ENCODE data around the gene KCNF1. TPM values are rescaled to one million over a fixed set of nuclear protein-coding genes. Genes with fewer than 3 reads are reported as not detected.
A peak's percentile ranks its signal among the peaks of the same experiment; 100 is the strongest.

Gene KCNF1
- total RNA-seq, 1 experiment from 2014 or later: 0.05 TPM

- in situ Hi-C loops (cut with HindIII; ENCODE audit: low pct_unique_long_range_greater_than_20kb, low sequenced_read_pairs): no loop called here
- no peak for DNase-seq (ENCODE audit: low read depth, low spot score)
These were observed 13.1 kb downstream of the KCNF1 start for GRCh38 chr2:10924859-10925258.

GRCh38 chr2:10926191-10926820, 14.6 kb downstream of the KCNF1 start:
- DNase-seq (ENCODE audit: low read depth, low spot score): no peak
- in situ Hi-C loops (cut with HindIII; ENCODE audit: low pct_unique_long_range_greater_than_20kb, low sequenced_read_pairs): no loop called here

- DNase-seq (ENCODE audit: low read depth, low spot score): no peak
- in situ Hi-C loops (cut with HindIII; ENCODE audit: low pct_unique_long_range_greater_than_20kb, low sequenced_read_pairs): no loop called here
These were observed 19.2 kb downstream of the KCNF1 start for GRCh38 chr2:10930721-10931516.

- in situ Hi-C loops (cut with HindIII; ENCODE audit: low pct_unique_long_range_greater_than_20kb, low sequenced_read_pairs): no loop called here
- DNase-seq (ENCODE audit: low read depth, low spot score): no peak
These were observed 20.0 kb downstream of the KCNF1 start for GRCh38 chr2:10931710-10932255.

GRCh38 chr2:10932345-10933151, 20.8 kb downstream of the KCNF1 start:
- in situ Hi-C loops (cut with HindIII; ENCODE audit: low pct_unique_long_range_greater_than_20kb, low sequenced_read_pairs): no loop called here
- no peak for DNase-seq (ENCODE audit: low read depth, low spot score)

GRCh38 chr2:10933700-10934225, 22.0 kb downstream of the KCNF1 start:
- in situ Hi-C loops (cut with HindIII; ENCODE audit: low pct_unique_long_range_greater_than_20kb, low sequenced_read_pairs): no loop called here
- no peak for DNase-seq (ENCODE audit: low read depth, low spot score)

- in situ Hi-C loops (cut with HindIII; ENCODE audit: low pct_unique_long_range_greater_than_20kb, low sequenced_read_pairs): no loop called here
These were observed 22.7 kb downstream of the KCNF1 start for GRCh38 chr2:10934308-10934978.

GRCh38 chr2:10934979-10935350, 23.2 kb downstream of the KCNF1 start:
- DNase-seq (ENCODE audit: low read depth, low spot score): no peak
- in situ Hi-C loops (cut with HindIII; ENCODE audit: low pct_unique_long_range_greater_than_20kb, low sequenced_read_pairs): no loop called here

More at GRCh38 chr2:10934308-10934978, 22.7 kb downstream of the KCNF1 start:
- DNase-seq (ENCODE audit: low read depth, low spot score): no peak

GRCh38 chr2:10935366-10935918, 23.7 kb downstream of the KCNF1 start:
- in situ Hi-C loops (cut with HindIII; ENCODE audit: low pct_unique_long_range_greater_than_20kb, low sequenced_read_pairs): no loop called here
- DNase-seq (ENCODE audit: low read depth, low spot score): no peak

- DNase-seq (ENCODE audit: low read depth, low spot score): peak; percentile 84
- in situ Hi-C loops (cut with HindIII; ENCODE audit: low pct_unique_long_range_greater_than_20kb, low sequenced_read_pairs): no loop called here
These were observed 24.5 kb downstream of the KCNF1 start for GRCh38 chr2:10935953-10936942.

GRCh38 chr2:10939058-10939457, 27.3 kb downstream of the KCNF1 start:
- DNase-seq (ENCODE audit: low read depth, low spot score): no peak
- in situ Hi-C loops (cut with HindIII; ENCODE audit: low pct_unique_long_range_greater_than_20kb, low sequenced_read_pairs): no loop called here

- in situ Hi-C loops (cut with HindIII; ENCODE audit: low pct_unique_long_range_greater_than_20kb, low sequenced_read_pairs): no loop called here
- DNase-seq (ENCODE audit: low read depth, low spot score): no peak
These were observed 28.9 kb downstream of the KCNF1 start for GRCh38 chr2:10940596-10940995.

GRCh38 chr2:10941383-10941782, 29.6 kb downstream of the KCNF1 start:
- DNase-seq (ENCODE audit: low read depth, low spot score): no peak
- in situ Hi-C loops (cut with HindIII; ENCODE audit: low pct_unique_long_range_greater_than_20kb, low sequenced_read_pairs): no loop called here

- no peak for DNase-seq (ENCODE audit: low read depth, low spot score)
- in situ Hi-C loops (cut with HindIII; ENCODE audit: low pct_unique_long_range_greater_than_20kb, low sequenced_read_pairs): no loop called here
These were observed 33.1 kb downstream of the KCNF1 start for GRCh38 chr2:10944799-10945198.

GRCh38 chr2:10946394-10946793, 34.7 kb downstream of the KCNF1 start:
- no peak for DNase-seq (ENCODE audit: low read depth, low spot score)
- in situ Hi-C loops (cut with HindIII; ENCODE audit: low pct_unique_long_range_greater_than_20kb, low sequenced_read_pairs): no loop called here

GRCh38 chr2:10947005-10947440, 35.3 kb downstream of the KCNF1 start:
- no peak for DNase-seq (ENCODE audit: low read depth, low spot score)
- in situ Hi-C loops (cut with HindIII; ENCODE audit: low pct_unique_long_range_greater_than_20kb, low sequenced_read_pairs): no loop called here
